Measurements from ENCODE around the gene SUFU.

DNA sequence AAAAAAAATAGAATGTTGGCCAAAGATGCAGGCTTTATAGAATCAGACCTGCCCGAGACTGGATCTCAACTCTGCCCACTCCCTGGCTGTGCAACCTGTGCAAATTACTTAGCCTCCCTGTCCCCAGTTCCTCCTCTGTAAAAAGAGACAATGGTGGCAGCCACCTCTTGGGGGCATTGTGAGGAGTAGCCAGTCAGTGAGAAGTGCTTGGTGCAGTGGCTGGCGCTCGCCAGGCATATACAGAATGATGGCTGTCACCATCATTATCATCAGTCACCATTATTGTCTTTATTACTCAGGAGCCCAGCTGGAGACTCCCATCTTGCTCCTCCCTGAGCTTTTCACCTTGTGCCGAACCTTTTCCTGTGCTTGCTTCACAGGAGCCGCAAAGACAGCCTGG, 111.1 kb downstream of the SUFU start:
- TF ChIP-seq TAF1 (IDR thresholded peaks at IDR 0.05; ENCODE audit: borderline replicate concordance, low read depth, low read length) (no peak), POLR2A (IDR thresholded peaks at IDR 0.05; ENCODE audit: low read depth, low read length) (no peak), POLR2AphosphoS5 (IDR thresholded peaks at IDR 0.05; ENCODE audit: low read depth, low read length) (no peak)
